GM18858 (cell line): Measurements from ENCODE around the gene ABAT.
"Not testable (repeated sequence)": the region's sequence is repeated elsewhere in the genome, so short reads cannot be mapped to it uniquely, and the experiment has no call there.

ENCODE experiments used
- ATAC-seq: cut with Tn5 transposase; IDR thresholded peaks from one replicate; pipeline ENCODE4 v1.9.1; 2021; ENCODE audit not compliant: unreplicated experiment

ABAT gene

GRCh38 chr16:8648877-8649276, 25.5 kb upstream of the ABAT start:
- ATAC-seq, result no peak

- ATAC-seq, result no peak
Measured at GRCh38 chr16:8649829-8650554, 24.4 kb upstream of the ABAT start.

GRCh38 chr16:8651958-8652357, 22.5 kb upstream of the ABAT start:
- not testable (repeated sequence) for ATAC-seq

GRCh38 chr16:8655184-8655717, 19.2 kb upstream of the ABAT start:
- no peak for ATAC-seq

GRCh38 chr16:8656376-8656775, 18.0 kb upstream of the ABAT start:
- no peak for ATAC-seq

GRCh38 chr16:8660841-8661301, 13.5 kb upstream of the ABAT start:
- no peak for ATAC-seq

GRCh38 chr16:8661703-8662102, 12.7 kb upstream of the ABAT start:
- no peak for ATAC-seq

- ATAC-seq, result no peak
Measured at GRCh38 chr16:8663192-8664089, 11.0 kb upstream of the ABAT start.

- ATAC-seq, result no peak
Measured at GRCh38 chr16:8665529-8665928, 8.9 kb upstream of the ABAT start.

GRCh38 chr16:8667492-8667891, 6.9 kb upstream of the ABAT start:
- no peak for ATAC-seq

- no peak for ATAC-seq
Measured at GRCh38 chr16:8668113-8668512, 6.3 kb upstream of the ABAT start.

GRCh38 chr16:8669481-8669880, 4.9 kb upstream of the ABAT start:
- ATAC-seq, result no peak

GRCh38 chr16:8670014-8670560, 4.3 kb upstream of the ABAT start:
- no peak for ATAC-seq

GRCh38 chr16:8673611-8674412, 605 bp upstream of the ABAT start:
- ATAC-seq, result peak; percentile 15

GRCh38 chr16:8675183-8676159, 1.1 kb downstream of the ABAT start:
- ATAC-seq, result no peak

- no peak for ATAC-seq
Measured at GRCh38 chr16:8676160-8676547, 1.7 kb downstream of the ABAT start.

- ATAC-seq, result no peak
Measured at GRCh38 chr16:8676737-8677375, 2.4 kb downstream of the ABAT start.

GRCh38 chr16:8677481-8677880, 3.1 kb downstream of the ABAT start:
- ATAC-seq, result no peak
